Measurements from ENCODE around the gene SLC22A2.
"Not testable (repeated sequence)": the region's sequence is repeated elsewhere in the genome, so short reads cannot be mapped to it uniquely, and the experiment has no call there.

SLC22A2 gene

GRCh38 chr6:160258346-160259142 lies at the start of gene SLC22A2:
TSS of gene SLC22A2 (minus strand) at chr6:160258821. CDS start at chr6:160258757, 64 bp downstream.
- DNase-seq: no peak

- DNase-seq: no peak
Observed at GRCh38 chr6:160305926-160306713, 47.5 kb upstream of the SLC22A2 start.

- no peak for DNase-seq
Observed at GRCh38 chr6:160303806-160304205, 45.2 kb upstream of the SLC22A2 start.

GRCh38 chr6:160302431-160303082 lies 43.9 kb upstream of the SLC22A2 start:
- DNase-seq: not testable (repeated sequence)

- no peak for DNase-seq
Observed at GRCh38 chr6:160301339-160301738, 42.7 kb upstream of the SLC22A2 start.

GRCh38 chr6:160300076-160300695 lies 41.6 kb upstream of the SLC22A2 start:
- no peak for DNase-seq

GRCh38 chr6:160299559-160299958 lies 40.9 kb upstream of the SLC22A2 start:
- no peak for DNase-seq

GRCh38 chr6:160298121-160298520 lies 39.5 kb upstream of the SLC22A2 start:
- no peak for DNase-seq

GRCh38 chr6:160297310-160297709 lies 38.7 kb upstream of the SLC22A2 start:
- no peak for DNase-seq

- no peak for DNase-seq
Observed at GRCh38 chr6:160293844-160294243, 35.2 kb upstream of the SLC22A2 start.

- no peak for DNase-seq
Observed at GRCh38 chr6:160285541-160286105, 27.0 kb upstream of the SLC22A2 start.

GRCh38 chr6:160284575-160284974 lies 26.0 kb upstream of the SLC22A2 start:
- no peak for DNase-seq

- DNase-seq: no peak
Observed at GRCh38 chr6:160282444-160282843, 23.8 kb upstream of the SLC22A2 start.

GRCh38 chr6:160279850-160280249 lies 21.2 kb upstream of the SLC22A2 start:
- DNase-seq: no peak

GRCh38 chr6:160278786-160279310 lies 20.2 kb upstream of the SLC22A2 start:
- no peak for DNase-seq

- DNase-seq: no peak
Observed at GRCh38 chr6:160278311-160278710, 19.7 kb upstream of the SLC22A2 start.

- no peak for DNase-seq
Observed at GRCh38 chr6:160277546-160277945, 18.9 kb upstream of the SLC22A2 start.

GRCh38 chr6:160277144-160277543 lies 18.5 kb upstream of the SLC22A2 start:
- no peak for DNase-seq

- DNase-seq: no peak
Observed at GRCh38 chr6:160276126-160276525, 17.5 kb upstream of the SLC22A2 start.

GRCh38 chr6:160275511-160276003 lies 16.9 kb upstream of the SLC22A2 start:
- no peak for DNase-seq

- no peak for DNase-seq
Observed at GRCh38 chr6:160274871-160275510, 16.4 kb upstream of the SLC22A2 start.

- DNase-seq: no peak
Observed at GRCh38 chr6:160273750-160274149, 15.1 kb upstream of the SLC22A2 start.

Data from CD4-positive, alpha-beta T cell treated with Interleukin-15 for 1 hour (primary cell).